Activated CD4-positive, alpha-beta T cell treated with anti-CD3 and anti-CD28 coated beads for 4 hours (primary cell): Measurements from ENCODE around the gene C9orf43.
A peak's percentile ranks its signal among the peaks of the same experiment; 100 is the strongest.
"Not testable (repeated sequence)": the region's sequence is repeated elsewhere in the genome, so short reads cannot be mapped to it uniquely, and the experiment has no call there.

Experiments
- DNase-seq, 2 donors: peaks; one replicate each; pipeline ENCODE4 v3.0.0-alpha.2; 2020

Gene C9orf43

GRCh38 chr9:113410207-113410864 is at the start of gene C9orf43, which contains the start of gene POLE3:
Gene C9orf43 (plus strand): TSS chr9:113410747. CDS start chr9:113413494, 2,747 bp downstream.
Gene POLE3 (minus strand): TSS chr9:113410675. CDS start chr9:113410293, 382 bp downstream.
- peak; percentile 93 to 94 for DNase-seq

GRCh38 chr9:113361304-113362018 is 49.1 kb upstream of the C9orf43 start:
- no peak for DNase-seq

GRCh38 chr9:113363336-113363735 is 47.2 kb upstream of the C9orf43 start:
- DNase-seq: no peak

GRCh38 chr9:113364951-113365350 is 45.6 kb upstream of the C9orf43 start:
- no peak for DNase-seq

GRCh38 chr9:113365652-113366051 is 44.9 kb upstream of the C9orf43 start:
- not testable (repeated sequence) for DNase-seq

GRCh38 chr9:113368348-113368981 is 42.1 kb upstream of the C9orf43 start:
- DNase-seq: no peak

- no peak for DNase-seq
Observed at GRCh38 chr9:113368982-113369854, 41.3 kb upstream of the C9orf43 start.

GRCh38 chr9:113369855-113370140 is 40.7 kb upstream of the C9orf43 start:
- no peak for DNase-seq

GRCh38 chr9:113370806-113371325 is 39.7 kb upstream of the C9orf43 start:
- DNase-seq: no peak

GRCh38 chr9:113372059-113372458 is 38.5 kb upstream of the C9orf43 start:
- DNase-seq: no peak

- DNase-seq: no peak
Observed at GRCh38 chr9:113373256-113373655, 37.3 kb upstream of the C9orf43 start.

- DNase-seq: no peak
Observed at GRCh38 chr9:113373676-113374392, 36.7 kb upstream of the C9orf43 start.

- DNase-seq: no peak
Observed at GRCh38 chr9:113375057-113376023, 35.2 kb upstream of the C9orf43 start.

GRCh38 chr9:113376634-113377567 is 33.6 kb upstream of the C9orf43 start, which contains the start of gene HDHD3:
Gene HDHD3 (minus strand): TSS chr9:113376986. CDS start chr9:113374354, 2,632 bp downstream.
- peak; percentile 70 to 80 for DNase-seq

GRCh38 chr9:113379094-113379828 is 31.3 kb upstream of the C9orf43 start:
- not testable (repeated sequence) for DNase-seq

GRCh38 chr9:113379829-113380210 is 30.7 kb upstream of the C9orf43 start:
- not testable (repeated sequence) for DNase-seq

- DNase-seq: no peak
Observed at GRCh38 chr9:113380869-113381378, 29.6 kb upstream of the C9orf43 start.

- not testable (repeated sequence) for DNase-seq
Observed at GRCh38 chr9:113381441-113381840, 29.1 kb upstream of the C9orf43 start.
